Endodermal cell (in vitro differentiated cells): ENCODE data around the gene PLB1. TPM values are rescaled to one million over a fixed set of nuclear protein-coding genes. Genes with fewer than 3 reads are reported as not detected.

Experiments used
- DNase-seq: peaks from one replicate; pipeline ENCODE4 v3.0.0-alpha.2; 2017
- H3K27ac ChIP-seq: 2 replicates; pipeline ENCODE4 v1.5.1; 2013; ENCODE audit warnings: mild to moderate bottlenecking, low read depth, low read length, moderate library complexity
- H3K27me3 ChIP-seq: 2 replicates; pipeline ENCODE4 v1.6.1; 2013; ENCODE audit warnings: mild to moderate bottlenecking, low read length, moderate library complexity; ENCODE audit not compliant: insufficient read depth, control insufficient read depth, poor library complexity, severe bottlenecking
- H3K36me3 ChIP-seq: 2 replicates; pipeline ENCODE4 v1.7.0; 2013; ENCODE audit warnings: mild to moderate bottlenecking, low read length, moderate library complexity; ENCODE audit not compliant: control insufficient read depth, insufficient read depth
- H3K4me1 ChIP-seq: one replicate; pipeline ENCODE4 v1.7.0; 2013; ENCODE audit warnings: low read length; ENCODE audit not compliant: control insufficient read depth, insufficient read depth
- H3K4me3 ChIP-seq: 2 replicates; pipeline ENCODE4 v1.5.1; 2013; ENCODE audit warnings: mild to moderate bottlenecking, low read length, moderate library complexity
- H3K9ac ChIP-seq: 2 replicates; pipeline ENCODE4 v1.6.1; 2013; ENCODE audit warnings: mild to moderate bottlenecking, low read length, moderate library complexity; ENCODE audit not compliant: poor library complexity, severe bottlenecking; ENCODE audit errors: extremely low read depth
- H3K9me3 ChIP-seq: 2 replicates; pipeline ENCODE4 v1.6.1; 2013; ENCODE audit warnings: mild to moderate bottlenecking, low read length, moderate library complexity; ENCODE audit not compliant: control insufficient read depth
- H3K27ac Mint-ChIP-seq: 2 replicates; pipeline ENCODE4 v1.8.0; 2020; ENCODE audit warnings: mixed read lengths
- H3K27me3 Mint-ChIP-seq: 2 replicates; pipeline ENCODE4 v1.8.0; 2021; ENCODE audit warnings: mild to moderate bottlenecking, mixed read lengths; ENCODE audit not compliant: insufficient read depth
- H3K36me3 Mint-ChIP-seq: 2 replicates; pipeline ENCODE4 v1.8.0; 2020; ENCODE audit warnings: low read depth, mixed read lengths
- H3K4me1 Mint-ChIP-seq: 2 replicates; pipeline ENCODE4 v1.8.0; 2020; ENCODE audit warnings: mixed read lengths
- H3K4me3 Mint-ChIP-seq: 2 replicates; pipeline ENCODE4 v1.8.0; 2020; ENCODE audit warnings: mild to moderate bottlenecking, moderate library complexity, mixed read lengths
- H3K9me3 Mint-ChIP-seq: 2 replicates; pipeline ENCODE4 v1.8.0; 2020; ENCODE audit warnings: mild to moderate bottlenecking, mixed read lengths
- WGBS, 2 experiments: methylation state at CpG; one replicate each; pipeline versions ENCODE4 v1.1.5 to v1.1.7; 2013; ENCODE audit warnings: missing lambda C conversion rate in 2 of 2, mixed read lengths in 1 of 2; ENCODE audit not compliant: insufficient coverage in 1 of 2, insufficient read length in 1 of 2; 5-methylcytosine and 5-hydroxymethylcytosine counted together
- total RNA-seq, 2 donors: library from RNA; stranded (reverse); fragmentation: NEBNext Ultra II Directional in 1 of 2; extraction: Animal tissue kit (Norgen Biotek cat#: 25700) in 1 of 2; gene quantifications; 2 replicates in 1 of 2; 3 replicates in 1 of 2; pipeline ENCODE4 v1.2.1, GENCODE V29; 2021
- TF ChIP-seq, protein P1 (sequence below): fragments of 200-600 bp; sonication (generic); conservative IDR thresholded peaks from 2 replicates; pipeline ENCODE4 v1.5.0; 2021; ENCODE audit warnings: antibody characterized with exemption, mild to moderate bottlenecking

PLB1 gene
- total RNA-seq, 2 donors from 2014 or later: 0.35 to 0.38 TPM

DNA sequence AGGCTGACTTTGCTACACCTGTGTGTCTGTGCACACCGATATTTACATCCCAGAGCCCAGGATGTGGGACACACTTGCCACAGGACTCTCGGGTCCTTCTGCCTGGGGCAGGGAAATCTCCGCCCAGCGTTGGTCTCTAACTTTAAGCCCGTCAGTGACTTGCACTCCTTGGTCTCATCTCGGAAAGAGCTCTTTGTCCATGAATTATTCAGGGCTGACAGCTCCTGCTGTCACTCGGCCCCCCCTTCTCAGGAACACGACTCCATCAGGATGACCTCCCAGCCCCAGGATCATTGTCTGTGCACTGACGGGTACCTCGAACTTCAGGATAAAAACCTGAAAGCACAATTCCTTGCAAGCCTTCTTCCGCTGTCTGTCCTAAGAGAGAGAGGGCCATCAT lies 26.6 kb downstream of the PLB1 start:
- no peak overlapping the region for H3K9ac ChIP-seq
- H3K36me3 ChIP-seq: no peaks in the 10 kb centered on the region
- DNase-seq: no peak
- peaks cover 10% of the 10 kb centered on the region for H3K27me3 Mint-ChIP-seq
- no peaks in the 10 kb centered on the region for H3K9me3 Mint-ChIP-seq
- H3K27me3 ChIP-seq: no peaks in the 10 kb centered on the region
- no peak overlapping the region for H3K4me3 Mint-ChIP-seq
- no peak overlapping the region for H3K4me3 ChIP-seq
- H3K36me3 Mint-ChIP-seq: no peaks in the 10 kb centered on the region
- no peak overlapping the region for H3K27ac Mint-ChIP-seq
- peaks cover 8% of the 10 kb centered on the region for H3K4me1 ChIP-seq
- TF ChIP-seq, protein P1, sequence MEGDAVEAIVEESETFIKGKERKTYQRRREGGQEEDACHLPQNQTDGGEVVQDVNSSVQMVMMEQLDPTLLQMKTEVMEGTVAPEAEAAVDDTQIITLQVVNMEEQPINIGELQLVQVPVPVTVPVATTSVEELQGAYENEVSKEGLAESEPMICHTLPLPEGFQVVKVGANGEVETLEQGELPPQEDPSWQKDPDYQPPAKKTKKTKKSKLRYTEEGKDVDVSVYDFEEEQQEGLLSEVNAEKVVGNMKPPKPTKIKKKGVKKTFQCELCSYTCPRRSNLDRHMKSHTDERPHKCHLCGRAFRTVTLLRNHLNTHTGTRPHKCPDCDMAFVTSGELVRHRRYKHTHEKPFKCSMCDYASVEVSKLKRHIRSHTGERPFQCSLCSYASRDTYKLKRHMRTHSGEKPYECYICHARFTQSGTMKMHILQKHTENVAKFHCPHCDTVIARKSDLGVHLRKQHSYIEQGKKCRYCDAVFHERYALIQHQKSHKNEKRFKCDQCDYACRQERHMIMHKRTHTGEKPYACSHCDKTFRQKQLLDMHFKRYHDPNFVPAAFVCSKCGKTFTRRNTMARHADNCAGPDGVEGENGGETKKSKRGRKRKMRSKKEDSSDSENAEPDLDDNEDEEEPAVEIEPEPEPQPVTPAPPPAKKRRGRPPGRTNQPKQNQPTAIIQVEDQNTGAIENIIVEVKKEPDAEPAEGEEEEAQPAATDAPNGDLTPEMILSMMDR: no peak
- no peak overlapping the region for H3K27ac ChIP-seq
- no peaks in the 10 kb centered on the region for H3K9me3 ChIP-seq
- peaks cover 35% of the 10 kb centered on the region for H3K4me1 Mint-ChIP-seq
- 61 to 74% methylated on average over 11 of the region's 11 CpGs for WGBS, 2 experiments

GRCh38 chr2:28523902-28524301 lies 28.0 kb downstream of the PLB1 start:
- Mint-ChIP-seq H3K9me3 (no peaks in the 10 kb centered on the region), H3K4me1 (peaks cover 38% of the 10 kb centered on the region), H3K4me3 (peak overlapping the region; percentile 6), H3K36me3 (no peaks in the 10 kb centered on the region), H3K27me3 (peaks cover 9% of the 10 kb centered on the region), H3K27ac (peak overlapping the region; percentile 59)
- Histone ChIP-seq H3K36me3 (no peaks in the 10 kb centered on the region), H3K27me3 (no peaks in the 10 kb centered on the region), H3K9ac (no peak overlapping the region), H3K4me3 (no peak overlapping the region), H3K4me1 (peaks cover 8% of the 10 kb centered on the region), H3K27ac (no peak overlapping the region), H3K9me3 (no peaks in the 10 kb centered on the region)
- 64% methylated on average over 5 of the region's 5 CpGs; no CpG with 5 or more reads in 1 of the 2 experiments for WGBS, 2 experiments
- DNase-seq: no peak
- TF ChIP-seq, protein P1: no peak

DNA sequence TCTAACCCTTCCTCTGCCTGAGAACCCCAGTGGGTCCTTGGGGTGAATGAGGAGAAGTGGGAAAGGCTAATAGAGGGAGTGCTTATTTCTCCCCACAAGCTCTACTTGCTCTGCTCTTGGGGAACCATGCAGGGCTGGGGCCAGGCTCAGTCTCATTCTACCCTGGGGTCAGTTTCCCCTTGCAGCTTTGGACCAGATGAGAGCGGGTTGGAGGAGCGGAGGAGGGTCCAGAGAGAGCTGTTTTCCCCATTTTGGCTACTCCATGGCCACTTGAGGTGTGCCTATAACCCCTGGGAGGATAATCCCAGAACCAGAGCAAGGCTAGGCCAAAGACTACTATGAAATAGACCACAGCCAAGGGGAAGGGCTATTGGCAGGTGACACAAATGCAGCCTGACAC lies 29.6 kb downstream of the PLB1 start:
- no peak for DNase-seq
- Histone ChIP-seq H3K9me3 (no peaks in the 10 kb centered on the region), H3K27ac (no peak overlapping the region), H3K36me3 (no peaks in the 10 kb centered on the region), H3K4me3 (no peak overlapping the region), H3K27me3 (no peaks in the 10 kb centered on the region), H3K9ac (no peak overlapping the region), H3K4me1 (peaks cover 8% of the 10 kb centered on the region)
- peaks cover 38% of the 10 kb centered on the region for H3K4me1 Mint-ChIP-seq
- H3K36me3 Mint-ChIP-seq: no peaks in the 10 kb centered on the region
- TF ChIP-seq, protein P1: no peak
- H3K4me3 Mint-ChIP-seq: no peak overlapping the region
- H3K27me3 Mint-ChIP-seq: peaks cover 1% of the 10 kb centered on the region
- no peak overlapping the region for H3K27ac Mint-ChIP-seq
- 94 to 100% methylated on average over 2 of the region's 2 CpGs for WGBS, 2 experiments
- no peaks in the 10 kb centered on the region for H3K9me3 Mint-ChIP-seq
